Measurements from ENCODE around the gene ODF2L. TPM values are rescaled to one million over a fixed set of nuclear protein-coding genes. Genes with fewer than 3 reads are reported as not detected.

The ODF2L gene
- total and polyA plus RNA-seq, 9 of the 15 experiments (the other 6 are each of a cell fraction or from before 2014, with no cell fraction given) = 2.2 to 6.0 (median 4.7) TPM

- intact Hi-C loops (cut with micrococcal nuclease) (loop anchor here (10.0 kb wide), 1 partner anchor 295 kb away; no protein-coding TSS in a partner anchor), in situ Hi-C loops (cut with MboI) (no loop called here)
- no peak overlapping the region for H3K4me3 ChIP-seq
- no peaks in the 10 kb centered on the region for H3K4me1 ChIP-seq (replicated peaks in 1 of 2; ENCODE audit: control insufficient read depth in 2 of 2, insufficient read depth in 2 of 2, low read length in 2 of 2)
- no peaks in the 10 kb centered on the region for H3K79me2 ChIP-seq (ENCODE audit: control insufficient read depth, insufficient read depth, low read length)
- no peak overlapping the region for H3K9ac ChIP-seq (ENCODE audit: insufficient read depth in 1 of 2, low read depth in 2 of 2, low read length in 2 of 2)
- H3K9me1 ChIP-seq (ENCODE audit: control insufficient read depth, insufficient read depth, low read length) = no peaks in the 10 kb centered on the region
- no peak overlapping the region for H3K27ac ChIP-seq (ENCODE audit: extremely low read depth, low read depth, low read length)
- DNase-seq (ENCODE audit: extremely low read depth in 1 of 4, low spot score in 3 of 4) (no peak), FAIRE-seq (no peak), ATAC-seq (no peak)
- no TSS peak for BruUV-seq (replicated peaks)
- H3K4me2 ChIP-seq (ENCODE audit: insufficient read depth, low read length) = no peak overlapping the region
- no peaks in the 10 kb centered on the region for H3K27me3 ChIP-seq (ENCODE audit: control insufficient read depth in 2 of 2, insufficient read depth in 2 of 2, low read length in 2 of 2)
- POLR2A ChIA-PET = no interaction called here
- CTCF ChIA-PET (ENCODE audit: low intra/inter-chr PET ratio) = no interaction called here
- no peaks in the 10 kb centered on the region for H3K36me3 ChIP-seq (ENCODE audit: control insufficient read depth, insufficient read depth, low read length)
- no peak overlapping the region for H2AFZ ChIP-seq (ENCODE audit: low read depth, low read length)
- H3K9me3 ChIP-seq (replicated peaks; ENCODE audit: control insufficient read depth, insufficient read depth, low read depth, low read length) = no peaks in the 10 kb centered on the region
- TF ChIP-seq MAFK (IDR thresholded peaks at IDR 0.05; ENCODE audit: low read length) = no peak
- no peak for TF ChIP-seq STAG1 (CRISPR knock-in tag; IDR thresholded peaks at IDR 0.05; ENCODE audit: borderline replicate concordance)
- TF ChIP-seq ZBED1 (IDR thresholded peaks at IDR 0.05) = no peak
- TF ChIP-seq RFX5 (IDR thresholded peaks at IDR 0.05; ENCODE audit: low read depth, low read length) = no peak
- TF ChIP-seq PHF8 (IDR thresholded peaks at IDR 0.05; ENCODE audit: borderline replicate concordance, low read length) = no peak
- no peak for TF ChIP-seq ZNF165 (CRISPR knock-in tag; IDR thresholded peaks at IDR 0.05; ENCODE audit: borderline replicate concordance)
- no peaks in the 10 kb centered on the region for H4K20me1 ChIP-seq (replicated peaks; ENCODE audit: control insufficient read depth, insufficient read depth, low read length)
Measured at GRCh38 chr1:86389307-86389706, 6.8 kb downstream of the ODF2L start.

GRCh38 chr1:86388777-86389176 is 7.3 kb downstream of the ODF2L start:
- Histone ChIP-seq H3K79me2 (ENCODE audit: control insufficient read depth, insufficient read depth, low read length) (no peaks in the 10 kb centered on the region), H3K27ac (ENCODE audit: extremely low read depth, low read depth, low read length) (no peak overlapping the region), H3K4me3 (no peak overlapping the region), H3K4me1 (replicated peaks in 1 of 2; ENCODE audit: control insufficient read depth in 2 of 2, insufficient read depth in 2 of 2, low read length in 2 of 2) (no peaks in the 10 kb centered on the region), H4K20me1 (replicated peaks; ENCODE audit: control insufficient read depth, insufficient read depth, low read length) (no peaks in the 10 kb centered on the region), H3K9ac (ENCODE audit: insufficient read depth in 1 of 2, low read depth in 2 of 2, low read length in 2 of 2) (no peak overlapping the region), H3K36me3 (ENCODE audit: control insufficient read depth, insufficient read depth, low read length) (no peaks in the 10 kb centered on the region), H3K9me1 (ENCODE audit: control insufficient read depth, insufficient read depth, low read length) (no peaks in the 10 kb centered on the region), H3K9me3 (replicated peaks; ENCODE audit: control insufficient read depth, insufficient read depth, low read depth, low read length) (no peaks in the 10 kb centered on the region), H2AFZ (ENCODE audit: low read depth, low read length) (no peak overlapping the region), H3K4me2 (ENCODE audit: insufficient read depth, low read length) (no peak overlapping the region), H3K27me3 (ENCODE audit: control insufficient read depth in 2 of 2, insufficient read depth in 2 of 2, low read length in 2 of 2) (no peaks in the 10 kb centered on the region)
- intact Hi-C loops (cut with micrococcal nuclease) (loop anchor here (10.0 kb wide), 1 partner anchor 296 kb away; no protein-coding TSS in a partner anchor), in situ Hi-C loops (cut with MboI) (no loop called here)
- CTCF ChIA-PET (ENCODE audit: low intra/inter-chr PET ratio) = no interaction called here
- TF ChIP-seq FOSL1 (tag; conservative IDR thresholded peaks at IDR 0.05) (no peak), FOXA1 (IDR thresholded peaks at IDR 0.05; ENCODE audit: borderline replicate concordance) (no peak), E2F6 (IDR thresholded peaks at IDR 0.05; ENCODE audit: borderline replicate concordance in 1 of 2, extremely low read depth in 1 of 2, insufficient read depth in 1 of 2, insufficient read length in 1 of 2, low read depth in 1 of 2, low read length in 1 of 2, poor library complexity in 1 of 2, severe bottlenecking in 1 of 2) (no peak), MXD1 (CRISPR knock-in tag; IDR thresholded peaks at IDR 0.05; ENCODE audit: borderline replicate concordance, poor library complexity, severe bottlenecking) (no peak), PBX2 (CRISPR knock-in tag; IDR thresholded peaks at IDR 0.05; ENCODE audit: low read depth) (no peak), PBX2 (tag; conservative IDR thresholded peaks at IDR 0.05; ENCODE audit: low read depth) (no peak), ZNF766 (CRISPR knock-in tag; conservative IDR thresholded peaks at IDR 0.05) (no peak)
- FAIRE-seq (no peak), ATAC-seq (no peak), DNase-seq (ENCODE audit: extremely low read depth in 1 of 4, low spot score in 3 of 4) (no peak)
- POLR2A ChIA-PET = no interaction called here
- no TSS peak for BruUV-seq (replicated peaks)
